BE2C (cell line): ENCODE results near the gene ADIG.

ENCODE experiments used
- DNase-seq: peaks from one replicate; pipeline ENCODE4 v3.0.0-alpha.2; 2020
- H3K27me3 ChIP-seq: fragments of 250-450 bp; sonication (Bioruptor Pico); 2 replicates; pipeline ENCODE4 v1.5.1; 2020; ENCODE audit warnings: mild to moderate bottlenecking
- H3K36me3 ChIP-seq: fragments of 250-450 bp; sonication (Bioruptor Pico); 2 replicates; pipeline ENCODE4 v1.5.1; 2020; ENCODE audit warnings: mild to moderate bottlenecking
- H3K4me1 ChIP-seq: fragments of 250-450 bp; sonication (Bioruptor Pico); 2 replicates; pipeline ENCODE4 v1.5.1; 2020
- H3K4me3 ChIP-seq: 2 replicates; pipeline ENCODE4 v1.5.1; 2011; ENCODE audit warnings: low read depth, low read length
- H3K9me3 ChIP-seq: fragments of 250-450 bp; sonication (Bioruptor Pico); 2 replicates; pipeline ENCODE4 v1.5.1; 2020
- TF ChIP-seq, protein P1 (sequence below): IDR thresholded peaks from 2 replicates; pipeline ENCODE4 v1.5.1; 2012; ENCODE audit warnings: mild to moderate bottlenecking, low read depth, low read length

Gene ADIG

DNA sequence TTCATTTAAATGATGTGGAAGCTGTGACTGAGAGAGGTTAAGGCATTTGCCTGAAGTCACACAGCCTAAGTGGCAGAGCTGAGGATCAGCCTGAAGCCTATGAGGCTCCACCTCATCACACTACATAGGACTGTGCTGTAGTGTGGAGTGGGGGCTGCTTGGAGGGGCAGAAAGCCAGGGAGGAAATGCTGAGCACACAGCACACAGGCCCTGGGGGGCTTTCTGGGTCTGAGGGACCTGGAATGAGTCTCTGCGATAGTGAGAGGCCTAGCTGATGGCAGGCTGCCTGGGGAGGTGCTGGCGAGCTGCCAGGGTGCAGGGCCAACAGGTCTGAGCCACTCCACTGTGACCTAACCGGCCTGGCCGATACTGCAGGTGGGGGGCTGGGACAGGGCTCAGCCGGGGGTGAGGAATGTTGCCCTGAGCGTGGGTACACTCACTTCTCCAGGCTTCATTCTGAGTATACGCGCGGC lies 18.4 kb downstream of the ADIG start:
- Histone ChIP-seq H3K9me3 (no peaks in the 10 kb centered on the region), H3K36me3 (no peaks in the 10 kb centered on the region), H3K4me3 (no peak overlapping the region), H3K27me3 (peaks cover 20% of the 10 kb centered on the region), H3K4me1 (no peaks in the 10 kb centered on the region)
- TF ChIP-seq, protein P1, sequence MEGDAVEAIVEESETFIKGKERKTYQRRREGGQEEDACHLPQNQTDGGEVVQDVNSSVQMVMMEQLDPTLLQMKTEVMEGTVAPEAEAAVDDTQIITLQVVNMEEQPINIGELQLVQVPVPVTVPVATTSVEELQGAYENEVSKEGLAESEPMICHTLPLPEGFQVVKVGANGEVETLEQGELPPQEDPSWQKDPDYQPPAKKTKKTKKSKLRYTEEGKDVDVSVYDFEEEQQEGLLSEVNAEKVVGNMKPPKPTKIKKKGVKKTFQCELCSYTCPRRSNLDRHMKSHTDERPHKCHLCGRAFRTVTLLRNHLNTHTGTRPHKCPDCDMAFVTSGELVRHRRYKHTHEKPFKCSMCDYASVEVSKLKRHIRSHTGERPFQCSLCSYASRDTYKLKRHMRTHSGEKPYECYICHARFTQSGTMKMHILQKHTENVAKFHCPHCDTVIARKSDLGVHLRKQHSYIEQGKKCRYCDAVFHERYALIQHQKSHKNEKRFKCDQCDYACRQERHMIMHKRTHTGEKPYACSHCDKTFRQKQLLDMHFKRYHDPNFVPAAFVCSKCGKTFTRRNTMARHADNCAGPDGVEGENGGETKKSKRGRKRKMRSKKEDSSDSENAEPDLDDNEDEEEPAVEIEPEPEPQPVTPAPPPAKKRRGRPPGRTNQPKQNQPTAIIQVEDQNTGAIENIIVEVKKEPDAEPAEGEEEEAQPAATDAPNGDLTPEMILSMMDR: no peak
- peak; percentile 84 for DNase-seq

DNA sequence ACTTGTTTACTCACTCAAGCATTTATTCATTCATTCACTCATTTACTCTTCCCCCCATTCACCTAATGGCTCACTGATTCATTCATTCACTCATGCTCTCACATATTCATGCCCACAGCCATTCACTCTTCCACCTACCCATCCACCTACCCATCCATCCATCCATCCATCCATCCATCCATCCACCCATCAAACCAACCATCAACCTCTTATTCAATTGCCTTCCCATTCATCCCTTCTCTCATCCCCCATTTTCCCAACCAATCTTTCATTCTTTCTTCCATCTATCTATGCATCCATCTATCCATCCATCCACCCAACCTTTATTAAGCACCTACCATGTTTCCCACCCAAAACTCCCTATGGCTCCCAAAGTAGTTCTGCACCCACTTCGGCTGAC lies 19.1 kb downstream of the ADIG start:
- Histone ChIP-seq H3K4me3 (no peak overlapping the region), H3K4me1 (no peaks in the 10 kb centered on the region), H3K27me3 (peaks cover 20% of the 10 kb centered on the region), H3K36me3 (no peaks in the 10 kb centered on the region), H3K9me3 (no peaks in the 10 kb centered on the region)
- no peak for DNase-seq
- TF ChIP-seq, protein P1: no peak

DNA sequence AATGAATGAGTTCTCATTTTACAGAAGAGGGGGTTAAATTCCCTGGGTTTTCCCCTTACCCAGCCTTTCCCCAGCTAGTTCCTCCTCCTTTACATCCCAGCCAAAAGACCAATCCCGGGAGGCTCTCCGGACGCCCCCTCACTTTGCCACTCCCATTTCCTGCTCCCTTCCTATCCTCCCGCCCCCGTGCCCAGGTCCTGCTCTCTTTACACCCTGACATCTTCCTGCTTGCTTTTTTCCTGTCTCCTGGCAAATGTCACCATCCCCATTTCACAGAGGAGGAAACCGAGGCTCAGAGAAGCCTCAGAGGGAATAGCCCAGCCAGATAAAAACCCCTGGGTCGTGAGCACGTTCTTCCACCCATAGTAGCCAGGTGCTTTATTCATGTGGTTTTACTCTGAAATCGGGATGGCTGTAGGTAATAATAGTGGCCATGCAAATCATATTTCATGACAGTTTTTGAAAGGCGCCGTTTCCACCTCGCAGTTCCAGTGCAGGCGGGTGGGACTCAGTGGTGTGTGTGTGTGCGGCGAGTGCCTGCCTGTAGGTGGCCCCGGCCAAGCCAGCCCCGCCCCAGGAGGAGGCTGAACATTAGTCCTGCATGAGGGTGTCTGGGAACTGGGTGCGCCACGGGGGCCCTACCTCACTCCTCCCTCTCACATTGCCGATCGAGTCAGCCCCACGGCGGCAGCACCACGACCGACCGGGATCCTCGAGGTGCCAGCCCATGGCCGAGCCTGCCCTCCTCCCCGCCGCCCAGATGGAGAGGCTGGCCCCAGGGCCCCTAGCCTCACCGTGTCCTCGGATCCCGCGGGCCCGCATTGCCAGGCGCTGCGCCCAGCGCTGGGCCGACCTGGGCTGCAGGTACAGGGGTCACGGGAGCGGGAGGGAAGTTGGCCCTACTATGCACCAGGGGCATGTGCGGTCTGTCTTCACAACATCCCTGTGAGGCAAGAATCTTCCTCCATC lies 20.5 kb downstream of the ADIG start, which contains the start of gene ARHGAP40:
ARHGAP40 (plus strand) TSS at position 594 of the 969 bp plus-strand sequence.
- Histone ChIP-seq H3K27me3 (peaks cover 20% of the 10 kb centered on the region), H3K4me1 (no peaks in the 10 kb centered on the region), H3K4me3 (peak within 1 kb of the TSS; percentile 21), H3K9me3 (no peaks in the 10 kb centered on the region), H3K36me3 (no peaks in the 10 kb centered on the region)
- DNase-seq: peak; percentile 62
- TF ChIP-seq, protein P1: peak; percentile 41

DNA sequence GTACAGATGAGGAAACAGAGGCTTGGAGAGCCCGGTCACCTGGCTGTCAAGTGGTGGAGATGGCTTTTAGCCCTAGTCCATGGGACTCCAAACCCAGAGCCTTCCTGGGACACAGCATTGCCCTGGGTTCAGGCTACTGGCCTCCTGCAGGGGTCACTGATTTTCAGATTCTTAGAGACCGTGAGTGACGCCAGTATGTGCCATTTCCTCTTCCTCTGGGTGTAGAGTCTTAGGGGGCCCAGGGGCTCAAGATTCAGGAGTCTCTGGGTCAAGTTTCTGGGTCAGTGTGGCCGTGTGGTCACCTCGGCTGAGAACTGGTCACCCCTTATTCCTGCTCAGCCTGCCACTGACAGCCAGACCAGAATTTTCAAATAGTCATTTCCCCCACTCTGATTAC lies 21.2 kb downstream of the ADIG start:
- H3K27me3 ChIP-seq: peaks cover 20% of the 10 kb centered on the region
- no peaks in the 10 kb centered on the region for H3K36me3 ChIP-seq
- TF ChIP-seq, protein P1: no peak
- H3K4me3 ChIP-seq: no peak overlapping the region
- no peaks in the 10 kb centered on the region for H3K4me1 ChIP-seq
- H3K9me3 ChIP-seq: no peaks in the 10 kb centered on the region
- DNase-seq: no peak

DNA sequence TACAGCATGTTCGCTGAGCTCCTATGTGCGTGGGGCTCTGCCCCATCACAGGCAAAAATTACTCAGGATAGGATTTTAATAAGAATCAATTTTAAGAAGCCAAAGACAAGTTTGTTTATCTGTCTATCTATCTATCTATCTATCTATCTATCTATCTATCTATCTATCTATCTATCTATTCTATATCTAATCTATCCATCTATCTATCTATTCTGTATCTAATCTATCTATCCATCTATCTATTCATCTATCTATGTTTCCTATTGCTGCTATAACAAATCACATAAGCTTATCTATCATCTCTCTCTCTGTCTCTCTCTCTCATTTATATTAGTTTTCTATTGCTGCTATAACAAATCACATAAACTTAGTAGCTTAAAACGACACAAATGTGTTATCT lies 22.3 kb downstream of the ADIG start:
- DNase-seq: no peak
- H3K4me3 ChIP-seq: no peak overlapping the region
- no peaks in the 10 kb centered on the region for H3K4me1 ChIP-seq
- H3K9me3 ChIP-seq: no peaks in the 10 kb centered on the region
- peaks cover 20% of the 10 kb centered on the region for H3K27me3 ChIP-seq
- no peaks in the 10 kb centered on the region for H3K36me3 ChIP-seq
- TF ChIP-seq, protein P1: no peak

DNA sequence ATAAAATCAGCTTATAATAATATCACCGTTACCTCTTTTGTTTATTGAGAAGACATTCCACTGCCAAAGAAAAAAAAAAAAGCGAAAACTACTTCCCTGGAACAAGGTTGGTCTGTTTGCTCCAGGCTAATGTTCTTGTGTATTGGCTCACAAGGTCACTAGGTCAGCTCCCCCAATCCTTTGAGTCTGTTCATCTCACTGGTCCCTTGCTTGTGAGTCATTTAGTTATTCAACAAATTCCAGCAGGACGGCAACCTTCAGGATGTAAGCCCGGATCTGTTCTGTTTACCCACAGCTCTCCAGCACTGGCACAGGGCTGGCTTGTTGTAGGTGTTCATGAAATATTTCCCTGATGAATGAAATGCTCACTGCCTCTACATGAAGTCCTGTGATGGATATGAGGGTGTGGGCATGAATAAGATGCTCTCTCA lies 23.9 kb downstream of the ADIG start:
- Histone ChIP-seq H3K9me3 (no peaks in the 10 kb centered on the region), H3K27me3 (peaks cover 20% of the 10 kb centered on the region), H3K4me3 (no peak overlapping the region), H3K4me1 (no peaks in the 10 kb centered on the region), H3K36me3 (no peaks in the 10 kb centered on the region)
- no peak for DNase-seq
- TF ChIP-seq, protein P1: no peak
